ENCODE data around the gene PDK1. TPM values are rescaled to one million over a fixed set of nuclear protein-coding genes. Genes with fewer than 3 reads are reported as not detected.

Gene PDK1
- total and polyA plus RNA-seq, 2 experiments from 2014 or later, result 383 to 619 TPM

GRCh38 chr2:172630181-172630580, 74.3 kb downstream of the PDK1 start:
- Histone ChIP-seq H3K4me1 (ENCODE audit: low read depth) (no peaks in the 10 kb centered on the region), H3K9me3 (ENCODE audit: low read depth) (no peaks in the 10 kb centered on the region), H3K27me3 (no peaks in the 10 kb centered on the region), H3K36me3 (no peaks in the 10 kb centered on the region), H3K4me3 (no peak overlapping the region), H3K27ac (no peak overlapping the region)
- no peak for TF ChIP-seq CTCF (IDR thresholded peaks at IDR 0.05; ENCODE audit: low read depth, low read length)
- DNase-seq (ENCODE audit: low read depth in 1 of 2, low spot score in 1 of 2), result no peak

GRCh38 chr2:172634477-172634876, 78.6 kb downstream of the PDK1 start:
- no peaks in the 10 kb centered on the region for H3K9me3 ChIP-seq (ENCODE audit: low read depth)
- no peak for DNase-seq (ENCODE audit: low read depth in 1 of 2, low spot score in 1 of 2)
- no peaks in the 10 kb centered on the region for H3K27me3 ChIP-seq
- H3K27ac ChIP-seq, result no peak overlapping the region
- no peak overlapping the region for H3K4me3 ChIP-seq
- no peaks in the 10 kb centered on the region for H3K4me1 ChIP-seq (ENCODE audit: low read depth)
- H3K36me3 ChIP-seq, result no peaks in the 10 kb centered on the region
- no peak for TF ChIP-seq CTCF (IDR thresholded peaks at IDR 0.05; ENCODE audit: low read depth, low read length)

GRCh38 chr2:172635548-172635947, 79.7 kb downstream of the PDK1 start:
- H3K36me3 ChIP-seq, result no peaks in the 10 kb centered on the region
- DNase-seq (ENCODE audit: low read depth in 1 of 2, low spot score in 1 of 2), result no peak
- no peaks in the 10 kb centered on the region for H3K27me3 ChIP-seq
- H3K4me3 ChIP-seq, result no peak overlapping the region
- TF ChIP-seq CTCF (IDR thresholded peaks at IDR 0.05; ENCODE audit: low read depth, low read length), result no peak
- H3K4me1 ChIP-seq (ENCODE audit: low read depth), result peaks cover 5% of the 10 kb centered on the region
- H3K9me3 ChIP-seq (ENCODE audit: low read depth), result no peaks in the 10 kb centered on the region
- no peak overlapping the region for H3K27ac ChIP-seq

GRCh38 chr2:172639256-172639655, 83.4 kb downstream of the PDK1 start:
- H3K27me3 ChIP-seq, result no peaks in the 10 kb centered on the region
- no peaks in the 10 kb centered on the region for H3K9me3 ChIP-seq (ENCODE audit: low read depth)
- H3K36me3 ChIP-seq, result no peaks in the 10 kb centered on the region
- DNase-seq (ENCODE audit: low read depth in 1 of 2, low spot score in 1 of 2), result no peak
- peaks cover 10% of the 10 kb centered on the region for H3K4me1 ChIP-seq (ENCODE audit: low read depth)
- H3K4me3 ChIP-seq, result no peak overlapping the region
- H3K27ac ChIP-seq, result no peak overlapping the region
- TF ChIP-seq CTCF (IDR thresholded peaks at IDR 0.05; ENCODE audit: low read depth, low read length), result no peak

- H3K4me3 ChIP-seq, result no peak overlapping the region
- H3K27me3 ChIP-seq, result no peaks in the 10 kb centered on the region
- H3K9me3 ChIP-seq (ENCODE audit: low read depth), result no peaks in the 10 kb centered on the region
- TF ChIP-seq CTCF (IDR thresholded peaks at IDR 0.05; ENCODE audit: low read depth, low read length), result no peak
- H3K27ac ChIP-seq, result peak overlapping the region; percentile 40
- no peaks in the 10 kb centered on the region for H3K36me3 ChIP-seq
- peaks cover 10% of the 10 kb centered on the region for H3K4me1 ChIP-seq (ENCODE audit: low read depth)
- peak in 1 of 2 donors; percentile 84 for DNase-seq (ENCODE audit: low read depth in 1 of 2, low spot score in 1 of 2)
Observed at GRCh38 chr2:172639823-172640222, 83.9 kb downstream of the PDK1 start.

- peak in 1 of 2 donors; percentile 6 for DNase-seq (ENCODE audit: low read depth in 1 of 2, low spot score in 1 of 2)
- TF ChIP-seq CTCF (IDR thresholded peaks at IDR 0.05; ENCODE audit: low read depth, low read length), result no peak
- Histone ChIP-seq H3K36me3 (no peaks in the 10 kb centered on the region), H3K4me1 (ENCODE audit: low read depth) (peaks cover 10% of the 10 kb centered on the region), H3K27me3 (no peaks in the 10 kb centered on the region), H3K9me3 (ENCODE audit: low read depth) (no peaks in the 10 kb centered on the region), H3K27ac (peak overlapping the region; percentile 40), H3K4me3 (no peak overlapping the region)
Observed at GRCh38 chr2:172640389-172640788, 84.5 kb downstream of the PDK1 start.

All from cardiac muscle cell (in vitro differentiated cells and primary cell).